ENCODE data around the gene RAB27B.

Gene RAB27B

DNA sequence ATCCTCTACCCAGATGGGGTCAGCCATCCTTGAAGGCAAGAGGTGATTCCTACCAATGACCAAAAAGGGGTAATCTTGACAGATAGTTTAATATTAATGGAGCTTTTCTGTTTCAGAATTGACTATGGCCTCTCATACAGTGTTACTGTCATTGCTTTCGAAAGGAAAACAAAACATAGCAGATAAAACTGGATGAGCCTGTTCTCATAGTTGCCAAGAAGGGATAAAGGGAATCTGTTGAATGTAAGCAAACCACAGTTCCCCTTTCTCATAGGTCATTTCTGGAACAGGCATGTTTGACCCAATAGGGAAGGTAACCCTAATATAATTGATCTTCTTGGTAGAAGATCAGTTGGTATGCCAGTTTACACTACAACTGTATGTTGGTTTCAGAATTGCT lies 1.6 kb downstream of the RAB27B start:
- no peak overlapping the region for H3K27ac ChIP-seq
- TF ChIP-seq, protein P1, sequence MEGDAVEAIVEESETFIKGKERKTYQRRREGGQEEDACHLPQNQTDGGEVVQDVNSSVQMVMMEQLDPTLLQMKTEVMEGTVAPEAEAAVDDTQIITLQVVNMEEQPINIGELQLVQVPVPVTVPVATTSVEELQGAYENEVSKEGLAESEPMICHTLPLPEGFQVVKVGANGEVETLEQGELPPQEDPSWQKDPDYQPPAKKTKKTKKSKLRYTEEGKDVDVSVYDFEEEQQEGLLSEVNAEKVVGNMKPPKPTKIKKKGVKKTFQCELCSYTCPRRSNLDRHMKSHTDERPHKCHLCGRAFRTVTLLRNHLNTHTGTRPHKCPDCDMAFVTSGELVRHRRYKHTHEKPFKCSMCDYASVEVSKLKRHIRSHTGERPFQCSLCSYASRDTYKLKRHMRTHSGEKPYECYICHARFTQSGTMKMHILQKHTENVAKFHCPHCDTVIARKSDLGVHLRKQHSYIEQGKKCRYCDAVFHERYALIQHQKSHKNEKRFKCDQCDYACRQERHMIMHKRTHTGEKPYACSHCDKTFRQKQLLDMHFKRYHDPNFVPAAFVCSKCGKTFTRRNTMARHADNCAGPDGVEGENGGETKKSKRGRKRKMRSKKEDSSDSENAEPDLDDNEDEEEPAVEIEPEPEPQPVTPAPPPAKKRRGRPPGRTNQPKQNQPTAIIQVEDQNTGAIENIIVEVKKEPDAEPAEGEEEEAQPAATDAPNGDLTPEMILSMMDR (conservative IDR thresholded peaks at IDR 0.05) = no peak
- TF ChIP-seq ZFX (IDR thresholded peaks at IDR 0.05) = no peak

- H3K27ac ChIP-seq = no peak overlapping the region
- TF ChIP-seq ZFX (IDR thresholded peaks at IDR 0.05) = no peak
- TF ChIP-seq, protein P1 (conservative IDR thresholded peaks at IDR 0.05) = no peak
These were observed 2.0 kb downstream of the RAB27B start for GRCh38 chr18:54830260-54830659.

DNA sequence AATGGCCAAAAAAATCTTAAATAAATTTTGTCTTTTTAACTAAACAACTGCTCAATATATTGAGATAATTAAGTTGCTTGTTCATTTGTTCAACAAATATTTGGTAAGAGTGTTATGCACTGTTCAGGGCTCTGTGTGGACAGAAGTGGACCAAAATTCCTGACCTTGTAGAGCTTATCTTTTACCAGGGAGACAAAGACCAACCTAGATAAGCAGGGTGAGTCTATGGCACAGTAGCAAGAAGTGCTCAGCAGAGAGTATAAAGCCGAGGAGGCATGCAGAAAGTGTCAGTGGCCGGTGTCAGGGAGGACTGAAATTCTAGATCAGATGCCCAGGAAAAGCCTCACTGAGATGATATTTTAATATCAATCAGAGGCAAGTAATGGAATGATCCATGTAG lies 2.6 kb downstream of the RAB27B start:
- TF ChIP-seq ZFX (IDR thresholded peaks at IDR 0.05) = no peak
- TF ChIP-seq, protein P1 (conservative IDR thresholded peaks at IDR 0.05) = no peak
- H3K27ac ChIP-seq = no peak overlapping the region

GRCh38 chr18:54835944-54836343 lies 7.7 kb downstream of the RAB27B start:
- no peak for TF ChIP-seq ZFX (IDR thresholded peaks at IDR 0.05)
- TF ChIP-seq, protein P1 (conservative IDR thresholded peaks at IDR 0.05) = no peak
- H3K27ac ChIP-seq = no peak overlapping the region

DNA sequence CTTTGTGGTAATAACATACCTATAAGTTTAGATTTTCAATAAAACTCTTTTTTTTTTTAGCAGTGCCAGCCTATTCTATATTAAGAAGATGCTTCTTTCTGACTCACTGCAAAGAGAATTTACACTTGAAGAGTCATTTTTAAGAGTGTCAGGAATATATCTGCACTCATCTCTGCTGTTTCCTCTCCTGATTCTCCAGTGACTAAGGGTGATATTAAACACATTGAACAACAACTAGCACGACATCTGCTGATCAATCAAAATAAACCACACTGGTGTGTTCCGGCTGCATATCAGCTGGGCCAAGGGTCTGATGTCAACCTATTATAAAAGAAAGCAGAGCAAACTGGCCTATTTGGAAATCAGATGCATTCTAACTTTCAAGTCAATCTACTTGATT lies 15.0 kb downstream of the RAB27B start:
- no peak for TF ChIP-seq ZFX (IDR thresholded peaks at IDR 0.05)
- TF ChIP-seq, protein P1 (conservative IDR thresholded peaks at IDR 0.05) = no peak

GRCh38 chr18:54845787-54846186 lies 17.5 kb downstream of the RAB27B start:
- TF ChIP-seq ZFX (IDR thresholded peaks at IDR 0.05) = no peak
- TF ChIP-seq, protein P1 (conservative IDR thresholded peaks at IDR 0.05) = no peak
- H3K27ac ChIP-seq = no peak overlapping the region

More for the DNA sequence above, 15.0 kb downstream of the RAB27B start:
- no peak overlapping the region for H3K27ac ChIP-seq

- H3K27ac ChIP-seq = no peak overlapping the region
- no peak for TF ChIP-seq ZFX (IDR thresholded peaks at IDR 0.05)
- TF ChIP-seq, protein P1 (conservative IDR thresholded peaks at IDR 0.05) = no peak
These were observed 19.8 kb downstream of the RAB27B start for GRCh38 chr18:54848121-54848520.

Measured in C4-2B (cell line).